ENCODE data around the gene VGLL4.
"Not testable (repeated sequence)": the region's sequence is repeated elsewhere in the genome, so short reads cannot be mapped to it uniquely, and the experiment has no call there.

VGLL4 gene

GRCh38 chr3:11643605-11644087 is at the start of gene VGLL4:
TSS of gene VGLL4 (minus strand) at chr3:11643915. CDS start at chr3:11643518, 397 bp downstream.
- peak; percentile 46 to 63 for DNase-seq (ENCODE audit: low read depth in 2 of 2)

GRCh38 chr3:11692532-11692813 is 48.8 kb upstream of the VGLL4 start:
- no peak for DNase-seq (ENCODE audit: low read depth in 2 of 2)

GRCh38 chr3:11691767-11692531 is 48.2 kb upstream of the VGLL4 start:
- no peak for DNase-seq (ENCODE audit: low read depth in 2 of 2)

- DNase-seq (ENCODE audit: low read depth in 2 of 2) = no peak
Measured at GRCh38 chr3:11690863-11691766, 47.4 kb upstream of the VGLL4 start.

GRCh38 chr3:11689749-11690148 is 46.0 kb upstream of the VGLL4 start:
- no peak for DNase-seq (ENCODE audit: low read depth in 2 of 2)

GRCh38 chr3:11684980-11685379 is 41.3 kb upstream of the VGLL4 start:
- not testable (repeated sequence) for DNase-seq (ENCODE audit: low read depth in 2 of 2)

GRCh38 chr3:11680509-11680908 is 36.8 kb upstream of the VGLL4 start:
- DNase-seq (ENCODE audit: low read depth in 2 of 2) = no peak

- DNase-seq (ENCODE audit: low read depth in 2 of 2) = no peak
Measured at GRCh38 chr3:11679964-11680363, 36.2 kb upstream of the VGLL4 start.

GRCh38 chr3:11672363-11672762 is 28.6 kb upstream of the VGLL4 start:
- no peak for DNase-seq (ENCODE audit: low read depth in 2 of 2)

GRCh38 chr3:11671648-11672100 is 28.0 kb upstream of the VGLL4 start:
- DNase-seq (ENCODE audit: low read depth in 2 of 2) = no peak

GRCh38 chr3:11668243-11669235 is 24.8 kb upstream of the VGLL4 start:
- no peak for DNase-seq (ENCODE audit: low read depth in 2 of 2)

- DNase-seq (ENCODE audit: low read depth in 2 of 2) = no peak
Measured at GRCh38 chr3:11665331-11665730, 21.6 kb upstream of the VGLL4 start.

- no peak for DNase-seq (ENCODE audit: low read depth in 2 of 2)
Measured at GRCh38 chr3:11662392-11662990, 18.8 kb upstream of the VGLL4 start.

GRCh38 chr3:11661827-11662226 is 18.1 kb upstream of the VGLL4 start:
- DNase-seq (ENCODE audit: low read depth in 2 of 2) = no peak

GRCh38 chr3:11661052-11661656 is 17.4 kb upstream of the VGLL4 start:
- no peak for DNase-seq (ENCODE audit: low read depth in 2 of 2)

GRCh38 chr3:11660242-11660641 is 16.5 kb upstream of the VGLL4 start:
- no peak for DNase-seq (ENCODE audit: low read depth in 2 of 2)

- DNase-seq (ENCODE audit: low read depth in 2 of 2) = no peak
Measured at GRCh38 chr3:11658180-11658579, 14.5 kb upstream of the VGLL4 start.

GRCh38 chr3:11655196-11655928 is 11.6 kb upstream of the VGLL4 start:
- DNase-seq (ENCODE audit: low read depth in 2 of 2) = no peak

GRCh38 chr3:11654166-11654565 is 10.5 kb upstream of the VGLL4 start:
- DNase-seq (ENCODE audit: low read depth in 2 of 2) = no peak
